ENCODE data around the gene ANKRD45.

- TF ChIP-seq CTCF (conservative IDR thresholded peaks at IDR 0.05) (no peak), EZH2 (IDR thresholded peaks at IDR 0.05; ENCODE audit: low read depth) (no peak)
Measured at GRCh38 chr1:173717238-173717637, 47.6 kb upstream of the ANKRD45 start.

All from PC-9 (cell line).